Measurements from ENCODE around the gene RASGRF2.

DNA sequence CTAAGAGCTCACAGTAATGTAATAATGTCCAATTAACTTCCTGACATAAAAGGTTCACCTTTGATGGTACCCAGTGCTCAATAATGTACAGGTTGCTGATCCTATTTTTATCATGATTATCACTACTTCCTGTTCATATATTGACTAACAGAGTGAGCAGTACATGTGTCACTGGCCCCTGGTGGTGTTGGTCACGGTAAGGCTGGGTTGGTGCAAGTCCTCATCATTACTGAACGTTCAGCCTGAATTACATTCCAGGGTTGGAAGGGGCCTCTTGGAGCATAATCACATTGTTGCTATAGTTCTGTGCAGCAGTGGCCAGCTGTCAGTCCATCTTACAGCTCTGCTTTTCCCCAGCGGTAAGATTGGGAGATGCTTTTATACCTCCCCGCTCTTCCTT lies 248.7 kb downstream of the RASGRF2 start:
- TF ChIP-seq, protein P1, sequence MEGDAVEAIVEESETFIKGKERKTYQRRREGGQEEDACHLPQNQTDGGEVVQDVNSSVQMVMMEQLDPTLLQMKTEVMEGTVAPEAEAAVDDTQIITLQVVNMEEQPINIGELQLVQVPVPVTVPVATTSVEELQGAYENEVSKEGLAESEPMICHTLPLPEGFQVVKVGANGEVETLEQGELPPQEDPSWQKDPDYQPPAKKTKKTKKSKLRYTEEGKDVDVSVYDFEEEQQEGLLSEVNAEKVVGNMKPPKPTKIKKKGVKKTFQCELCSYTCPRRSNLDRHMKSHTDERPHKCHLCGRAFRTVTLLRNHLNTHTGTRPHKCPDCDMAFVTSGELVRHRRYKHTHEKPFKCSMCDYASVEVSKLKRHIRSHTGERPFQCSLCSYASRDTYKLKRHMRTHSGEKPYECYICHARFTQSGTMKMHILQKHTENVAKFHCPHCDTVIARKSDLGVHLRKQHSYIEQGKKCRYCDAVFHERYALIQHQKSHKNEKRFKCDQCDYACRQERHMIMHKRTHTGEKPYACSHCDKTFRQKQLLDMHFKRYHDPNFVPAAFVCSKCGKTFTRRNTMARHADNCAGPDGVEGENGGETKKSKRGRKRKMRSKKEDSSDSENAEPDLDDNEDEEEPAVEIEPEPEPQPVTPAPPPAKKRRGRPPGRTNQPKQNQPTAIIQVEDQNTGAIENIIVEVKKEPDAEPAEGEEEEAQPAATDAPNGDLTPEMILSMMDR (conservative IDR thresholded peaks at IDR 0.05; ENCODE audit: low read length), result no peak
- no peak for TF ChIP-seq EZH2phosphoT487 (IDR thresholded peaks at IDR 0.05; ENCODE audit: borderline replicate concordance)

Data from Loucy (cell line).